ENCODE results near the gene PCMTD2.
"Not testable (repeated sequence)": the region's sequence is repeated elsewhere in the genome, so short reads cannot be mapped to it uniquely, and the experiment has no call there.

The PCMTD2 gene

DNA sequence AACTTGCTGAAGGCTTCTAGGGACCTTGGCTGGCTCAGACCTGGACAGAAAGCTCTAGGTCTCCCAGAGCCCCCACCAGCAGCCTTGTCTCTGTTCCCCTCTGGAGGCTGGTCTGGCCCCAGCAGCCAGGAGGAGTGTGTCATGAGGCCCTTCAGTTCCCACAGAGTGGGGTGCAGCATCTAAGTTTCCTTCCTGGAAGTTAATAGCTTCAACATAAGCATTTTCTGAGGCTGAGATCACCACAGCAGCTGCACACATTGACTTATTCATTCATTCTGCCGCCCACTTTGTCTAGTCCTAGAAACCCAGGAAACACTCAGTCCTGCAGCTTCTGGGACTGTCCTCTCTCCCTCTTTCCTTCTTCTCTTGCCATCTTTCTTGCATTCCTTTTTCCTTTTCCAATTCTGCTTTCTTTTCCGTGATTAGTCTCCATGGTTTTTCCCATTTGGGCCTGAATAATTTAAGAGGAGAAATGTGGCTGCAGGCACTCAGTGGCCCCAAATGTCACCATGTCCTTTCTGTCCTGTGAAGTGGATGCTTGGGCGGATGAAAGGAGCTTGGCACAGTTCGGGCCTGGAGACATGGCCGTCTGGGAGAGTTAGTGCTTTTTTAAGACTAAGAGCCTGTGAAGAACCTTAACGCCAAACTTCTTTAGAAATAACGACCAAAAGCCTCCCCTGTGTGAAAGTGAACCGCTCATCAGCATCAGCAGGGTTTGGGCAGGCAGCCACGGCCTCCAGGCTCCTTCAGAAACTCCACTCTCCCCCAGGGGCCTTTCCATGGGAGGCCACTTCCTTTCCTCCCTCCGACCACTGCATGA is 31.0 kb upstream of the PCMTD2 start:
- DNase-seq: no peak

GRCh38 chr20:64225171-64225595 is 30.4 kb upstream of the PCMTD2 start:
- DNase-seq: no peak

GRCh38 chr20:64225828-64226598 is 29.5 kb upstream of the PCMTD2 start:
- no peak for DNase-seq

GRCh38 chr20:64226686-64227580 is 28.6 kb upstream of the PCMTD2 start:
- DNase-seq: no peak

DNA sequence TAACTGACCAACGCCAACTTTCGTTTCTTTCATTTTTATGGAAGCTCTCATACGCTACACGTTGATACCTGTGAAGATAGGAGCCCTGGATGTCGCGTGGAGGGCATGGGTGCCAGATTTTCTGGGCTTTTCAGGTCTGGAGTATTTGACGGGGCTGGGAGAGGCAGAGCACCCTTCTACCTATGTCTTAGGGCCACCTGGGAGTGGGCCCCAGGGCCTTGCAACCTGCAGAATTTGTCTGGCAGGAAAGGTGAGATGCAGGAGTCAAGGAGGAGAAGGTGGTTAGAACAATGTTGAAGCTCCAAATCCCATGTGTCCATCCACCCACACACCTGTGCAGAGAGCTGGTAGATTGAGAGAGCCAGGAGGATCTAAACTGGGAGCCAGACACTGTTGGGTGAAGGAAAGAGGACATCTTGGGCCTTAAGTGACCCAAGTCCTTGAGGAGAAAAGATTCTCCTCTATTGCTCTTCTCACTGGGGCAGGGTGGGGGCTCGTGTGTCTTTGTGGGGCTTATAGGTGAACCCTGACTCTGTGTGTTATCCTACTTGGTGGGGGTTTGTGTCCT is 27.4 kb upstream of the PCMTD2 start:
- DNase-seq: no peak

DNA sequence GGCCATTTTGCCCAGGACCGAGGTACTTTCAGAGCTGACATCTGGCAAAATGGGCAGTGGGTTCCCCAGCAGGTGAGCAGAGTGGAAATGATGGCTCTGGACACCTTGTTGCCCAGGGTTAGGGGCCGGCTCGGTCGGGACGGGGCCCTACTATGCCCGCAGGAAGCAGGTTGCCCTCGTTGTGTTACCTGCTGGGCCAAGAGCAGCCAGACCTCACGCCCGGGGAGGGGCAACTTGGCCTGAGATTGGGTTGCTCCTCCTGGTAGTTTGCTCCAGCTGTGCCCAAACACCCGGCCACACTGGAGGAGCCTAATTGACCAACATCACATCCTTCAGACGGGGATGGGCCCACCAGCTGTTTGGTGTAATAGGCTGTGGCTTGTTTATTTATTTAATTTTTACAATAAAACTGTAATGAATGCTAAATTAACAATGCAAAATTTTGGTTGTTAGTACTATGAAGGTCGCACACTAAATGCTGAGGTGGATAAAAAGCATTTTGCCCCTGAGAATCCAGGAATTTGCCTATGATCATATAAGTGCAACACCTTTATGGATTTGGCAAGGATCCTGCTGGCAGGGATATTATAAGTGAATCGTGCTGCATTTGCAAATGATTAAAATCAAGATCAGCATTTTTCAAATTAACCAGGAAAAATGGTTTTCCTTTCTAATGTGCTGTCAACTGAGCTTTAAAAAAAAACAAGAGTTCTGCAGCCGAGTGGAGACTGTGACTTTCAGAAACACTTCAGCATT is 26.6 kb upstream of the PCMTD2 start:
- DNase-seq: no peak

- DNase-seq: no peak
These were observed 26.0 kb upstream of the PCMTD2 start for GRCh38 chr20:64229507-64230061.

GRCh38 chr20:64230461-64231145 is 24.9 kb upstream of the PCMTD2 start:
- no peak for DNase-seq

GRCh38 chr20:64231621-64232550 is 23.7 kb upstream of the PCMTD2 start:
- no peak for DNase-seq

GRCh38 chr20:64232794-64233193 is 22.8 kb upstream of the PCMTD2 start:
- no peak for DNase-seq

- DNase-seq: no peak
These were observed 21.8 kb upstream of the PCMTD2 start for GRCh38 chr20:64233725-64234124.

- no peak for DNase-seq
These were observed 21.2 kb upstream of the PCMTD2 start for GRCh38 chr20:64234291-64234791.

- not testable (repeated sequence) for DNase-seq
These were observed 20.5 kb upstream of the PCMTD2 start for GRCh38 chr20:64234921-64235565.

DNA sequence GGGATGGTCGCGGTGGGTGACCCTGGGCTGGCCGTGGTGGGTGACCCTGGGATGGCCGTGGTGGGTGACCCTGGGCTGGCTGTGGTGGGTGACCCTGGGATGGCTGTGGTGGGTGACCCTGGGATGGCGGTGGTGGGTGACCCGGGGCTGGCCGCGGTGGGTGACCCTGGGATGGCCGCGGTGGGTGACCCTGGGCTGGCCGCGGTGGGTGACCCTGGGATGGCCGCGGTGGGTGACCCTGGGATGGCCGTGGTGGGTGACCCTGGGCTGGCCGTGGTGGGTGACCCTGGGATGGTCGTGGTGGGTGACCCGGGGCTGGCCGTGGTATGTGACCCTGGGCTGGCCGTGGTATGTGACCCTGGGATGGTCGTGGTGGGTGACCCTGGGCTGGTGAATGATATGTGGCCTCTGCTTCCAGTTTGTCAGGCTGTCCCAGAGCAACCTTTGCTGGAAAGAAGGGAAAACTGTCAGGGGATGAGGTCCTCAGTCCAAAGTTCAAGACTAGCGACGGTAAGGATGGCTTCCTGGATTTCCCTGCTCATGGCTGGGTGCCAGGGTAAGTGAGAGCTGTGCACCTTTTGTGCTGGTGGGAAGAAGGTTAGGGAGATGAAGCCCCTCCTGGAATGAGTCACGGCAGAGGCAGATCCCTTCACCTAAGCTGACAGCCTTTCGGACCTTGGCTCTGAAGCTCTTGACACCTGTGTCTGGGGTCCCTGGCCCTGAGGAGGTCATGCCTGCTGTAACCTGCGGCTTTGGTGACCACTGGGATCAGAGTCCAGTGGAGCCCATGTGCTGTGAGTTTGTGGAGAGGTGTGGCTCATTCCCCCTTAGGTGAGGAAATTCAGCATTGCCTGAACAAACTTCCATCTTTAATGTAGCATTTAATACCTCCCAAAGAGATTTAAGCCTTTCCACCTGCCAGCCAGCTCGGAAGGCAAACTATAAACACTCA is 19.1 kb upstream of the PCMTD2 start:
- DNase-seq: no peak

DNA sequence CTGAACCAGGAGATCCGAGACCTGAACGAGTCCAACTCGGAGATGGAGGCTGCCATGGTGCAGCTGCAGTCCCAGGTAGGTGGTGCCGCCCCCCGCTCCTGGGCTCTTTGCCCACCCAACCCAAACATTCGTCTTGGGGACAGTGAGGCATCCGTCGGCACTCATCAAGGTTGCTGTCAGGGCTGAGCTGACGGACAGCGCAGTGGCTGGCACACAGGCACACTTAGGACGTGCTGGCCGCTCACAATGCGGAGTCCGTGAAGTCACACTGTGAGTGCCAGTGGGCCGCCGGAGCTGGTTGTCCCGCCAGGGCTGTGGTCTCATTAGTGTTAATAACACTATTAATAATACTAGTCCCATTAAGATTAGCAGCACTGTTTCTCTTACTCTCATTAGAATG is 18.2 kb upstream of the PCMTD2 start:
- DNase-seq: no peak

GRCh38 chr20:64238115-64238825 is 17.3 kb upstream of the PCMTD2 start:
- DNase-seq: no peak

- DNase-seq: no peak
These were observed 16.6 kb upstream of the PCMTD2 start for GRCh38 chr20:64238851-64239387.

All from NCI-H2227 treated with DMSO at 0.1 percent for 48 hours (cell line).